GM12872 (cell line): ENCODE measurements around the gene RMND5A.
"Not testable (repeated sequence)": the region's sequence is repeated elsewhere in the genome, so short reads cannot be mapped to it uniquely, and the experiment has no call there.

Source experiments
- CTCF ChIP-seq: IDR thresholded peaks from 3 replicates; pipeline ENCODE4 v1.5.1; 2011; ENCODE audit warnings: low read depth, mild to moderate bottlenecking, low read length, moderate library complexity; ENCODE audit not compliant: insufficient read depth

Gene RMND5A

GRCh38 chr2:86719637-86720539 is at the start of gene RMND5A:
RMND5A (plus strand) TSS chr2:86720291; CDS start chr2:86720668, 377 bp downstream.
- TF ChIP-seq CTCF: not testable (repeated sequence)

- no peak for TF ChIP-seq CTCF
These were observed 48.6 kb upstream of the RMND5A start for GRCh38 chr2:86671337-86671981.

- TF ChIP-seq CTCF: no peak
These were observed 48.0 kb upstream of the RMND5A start for GRCh38 chr2:86672027-86672545.

DNA sequence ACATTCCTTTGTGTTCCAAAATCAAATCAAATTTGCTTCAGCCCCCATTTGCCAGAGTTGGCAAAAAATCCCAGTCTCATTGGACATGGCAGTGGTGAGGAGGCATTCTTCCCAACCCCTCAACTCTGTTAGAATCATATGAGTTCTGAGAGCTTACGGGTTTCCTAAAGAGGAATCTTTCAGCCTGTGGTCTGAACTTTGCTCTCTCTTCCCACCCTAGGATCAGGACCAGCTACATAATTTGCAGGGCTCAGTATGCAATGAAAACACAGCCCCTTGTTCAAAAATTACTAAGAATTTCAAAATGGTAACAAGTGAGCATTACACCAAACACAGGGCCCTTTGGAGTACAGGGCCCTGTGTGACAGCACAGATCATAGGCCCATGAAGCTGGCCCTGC is 47.1 kb upstream of the RMND5A start:
- no peak for TF ChIP-seq CTCF

GRCh38 chr2:86673986-86674670 is 46.0 kb upstream of the RMND5A start:
- TF ChIP-seq CTCF: no peak

DNA sequence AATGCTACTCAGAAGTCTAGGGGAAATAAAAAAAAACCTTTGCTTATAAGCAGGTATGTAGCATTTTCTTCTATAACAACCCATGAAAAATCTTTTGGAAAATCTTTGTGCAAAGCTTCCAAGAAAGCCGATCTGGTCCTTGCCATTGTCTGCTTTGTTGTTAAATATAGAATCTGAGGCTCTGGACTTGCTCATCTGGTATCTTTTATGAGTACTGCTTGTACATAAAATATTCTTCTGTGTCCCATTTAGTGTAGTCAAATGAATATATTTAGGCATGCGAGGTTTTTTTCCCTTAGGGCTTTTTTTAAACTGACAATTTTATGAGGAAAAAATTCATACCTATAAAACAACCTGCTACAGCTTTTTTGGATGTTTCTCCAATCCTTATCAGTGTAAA is 45.0 kb upstream of the RMND5A start:
- no peak for TF ChIP-seq CTCF

DNA sequence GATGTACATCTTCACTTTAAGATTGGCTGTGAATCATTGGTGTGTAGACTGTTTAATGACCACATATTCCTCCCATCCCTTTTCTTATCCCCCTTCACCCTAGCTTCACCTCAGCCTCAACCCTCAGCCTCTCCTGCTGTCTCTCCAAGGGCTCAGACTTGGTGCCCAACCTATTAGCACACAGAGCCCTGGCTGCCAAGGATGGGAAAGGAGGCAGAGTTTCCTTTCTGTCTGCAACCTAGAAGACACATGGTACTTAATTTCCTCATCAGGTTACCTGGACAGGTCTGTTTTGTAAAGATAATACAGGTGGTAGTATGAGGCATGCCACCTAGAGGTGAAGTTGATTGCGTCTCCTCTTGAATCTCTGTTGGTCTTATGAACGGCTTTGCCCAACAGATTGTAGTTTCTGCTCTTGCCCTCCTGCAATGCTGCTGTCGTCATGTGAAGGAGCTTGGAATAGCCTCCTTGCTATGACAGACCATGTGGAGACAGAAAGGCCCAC is 44.5 kb upstream of the RMND5A start:
- peak; percentile 51; the same call in 2 of the 3 replicates for TF ChIP-seq CTCF
